Myometrial cell (primary cell): ENCODE data around the gene TMPRSS15. TPM values are rescaled to one million over a fixed set of nuclear protein-coding genes. Genes with fewer than 3 reads are reported as not detected.

Source experiments
- total RNA-seq: library from RNA; depleted of rRNA; stranded (reverse); fragments of >200 nt; gene quantifications from 2 replicates; pipeline ENCODE4 v1.2.3, GENCODE V29; 2015

TMPRSS15 gene
- total RNA-seq = not detected in 2 replicates

GRCh38 chr21:18403735-18404450 is at the start of gene TMPRSS15:
Gene TMPRSS15 (minus strand): TSS chr21:18403785. CDS start chr21:18403622, 163 bp downstream.

GRCh38 chr21:18244671-18245463 is 158.7 kb downstream of the TMPRSS15 start, which contains the start of gene CHODL:
Gene CHODL (plus strand): TSS chr21:18244833. CDS start chr21:18245224, 391 bp downstream.

Other genes starting within 250 kb of the TMPRSS15 start
- gene CHODL, start 159.0 kb downstream of the TMPRSS15 start, total RNA-seq = not detected in 2 replicates